Adrenal gland (tissue), 12 donors: ENCODE results near the gene QSOX1. TPM values are rescaled to one million over a fixed set of nuclear protein-coding genes. Genes with fewer than 3 reads are reported as not detected.

ENCODE experiments used
- DNase-seq, 7 donors: peaks; one replicate each; pipeline ENCODE4 v3.0.0-alpha.2; 2019 to 2020
- H3K27ac ChIP-seq, 5 donors: fragments of 200-600 bp; sonication (generic) in 4 of 5; 1 replicate in 3 of 5; 2 replicates in 2 of 5; pipeline versions ENCODE4 v1.5.1 to v1.8.0; 2016 to 2020; ENCODE audit warnings: mild to moderate bottlenecking in 1 of 5
- H3K27me3 ChIP-seq: fragments of 200-600 bp; 2 replicates; pipeline ENCODE4 v1.8.0; 2021
- H3K36me3 ChIP-seq, 2 donors: fragments of 200-600 bp; replicated peaks in 1 of 2; 1 replicate in 1 of 2; 2 replicates in 1 of 2; pipeline versions ENCODE4 v1.5.1 to v1.8.0; 2018 to 2022
- H3K4me1 ChIP-seq, 2 donors: fragments of 200-600 bp; replicated peaks in 1 of 2; 1 replicate in 1 of 2; 2 replicates in 1 of 2; pipeline versions ENCODE4 v1.5.1 to v1.8.0; 2018 to 2021
- H3K4me3 ChIP-seq, 4 donors: fragments of 200-600 bp; sonication (generic) in 3 of 4; one replicate each; pipeline ENCODE4 v1.5.1; 2016 to 2018
- H3K9me3 ChIP-seq, 3 donors: fragments of 200-600 bp; sonication (generic) in 1 of 3; replicated peaks in 1 of 3; 1 replicate in 2 of 3; 2 replicates in 1 of 3; pipeline versions ENCODE4 v1.5.1 to v1.8.0; 2016 to 2021
- CTCF ChIP-seq, 6 experiments: fragments of 450-650 bp in 4 of 6; fragments of 200-600 bp in 2 of 6; sonication (generic) in 1 of 6; IDR thresholded peaks; 1 replicate in 5 of 6; 2 replicates in 1 of 6; pipeline versions ENCODE4 v1.5.1 to v1.8.0; 2016 to 2021; ENCODE audit warnings: antibody characterized with exemption in 6 of 6, mild to moderate bottlenecking in 2 of 6, moderate library complexity in 1 of 6
- POLR2A ChIP-seq, 2 donors: fragments of 450-650 bp; IDR thresholded peaks; one replicate each; pipeline ENCODE4 v1.6.1; 2017; ENCODE audit warnings: antibody characterized with exemption in 2 of 2, mild to moderate bottlenecking in 2 of 2, moderate library complexity in 1 of 2
- WGBS, 4 donors: extraction: QIAGEN DNeasy Blood & Tissue Kit in 2 of 4; methylation state at CpG; one replicate each; pipeline versions ENCODE4 v1.1.5 to v1.1.7; 2013 to 2017; 5-methylcytosine and 5-hydroxymethylcytosine counted together
- intact Hi-C, 2 donors: fragments of 100-400 bp; cut with DNase I; formaldehyde crosslinking; loops; one replicate each; pipeline versions ENCODE4 v1.14.1 to v1.15.0; 2022 to 2023
- polyA plus RNA-seq, 3 donors: library from polyadenylated mRNA; stranded (reverse); fragments of 200-250 nt in 2 of 3; fragments of 350-450 nt in 1 of 3; fragmentation: Illumina TruSeq in 1 of 3; extraction: RNeasy Lipid Tissue Mini Kit (QIAGEN cat#74804) in 1 of 3; gene quantifications; one replicate each; pipeline ENCODE4 v1.2.3, GENCODE V29; 2013 to 2014
- total RNA-seq, 9 donors: library from RNA; depleted of rRNA in 4 of 9; stranded (reverse); fragments of >200 nt in 4 of 9; fragments of 120-200 nt in 1 of 9; fragmentation: NEBNext Ultra II Directional in 1 of 9; extraction: Animal tissue kit (Norgen Biotek cat#: 25700) in 1 of 9; gene quantifications; one replicate each; pipeline versions ENCODE4 v1.1.0 to v1.2.4, GENCODE V29; 2013 to 2023
- donor health status: healthy with polysubstance abuse.
- donor health status: Bipolar disorder and iron deficiency.
- donor health status: DM: yes; HTN: yes; CAD: no.
- donor health status: DM: no; HTN: no; CAD: no.
- donor health status: DM: no; HTN: no; CAD: no.
- donor health status: DM: yes; HTN: yes; CAD: no.

The QSOX1 gene
- total and polyA plus RNA-seq, 12 donors, result 33.7 to 234 (median 129) TPM

- intact Hi-C loops, result no loop called here
- no peaks in the 10 kb centered on the region for H3K9me3 ChIP-seq
- no peak within 1 kb of the TSS for H3K27ac ChIP-seq
- peaks cover 21 to 32% of the 10 kb centered on the region in 2 donors for H3K4me1 ChIP-seq
- 0 to 1% (median 1%) methylated on average over 29 to 102 of the region's 105 CpGs for WGBS, 4 donors
- H3K27me3 ChIP-seq, result peaks cover 90% of the 10 kb centered on the region
- DNase-seq, result peak in 2 of 7 donors; percentile 17 to 35
- H3K36me3 ChIP-seq, result no peaks in the 10 kb centered on the region
- TF ChIP-seq POLR2A (IDR thresholded peaks at IDR 0.05) (no peak), CTCF (IDR thresholded peaks at IDR 0.05) (no peak)
- peak within 1 kb of the TSS in 2 of 4 donors; percentile 57 to 58 for H3K4me3 ChIP-seq
Measured at GRCh38 chr1:180229483-180230415, 75.1 kb downstream of the QSOX1 start, which contains the start of gene LHX4. Gene LHX4 (plus strand): TSS chr1:180230264. CDS start chr1:180230530, 266 bp downstream.

DNA sequence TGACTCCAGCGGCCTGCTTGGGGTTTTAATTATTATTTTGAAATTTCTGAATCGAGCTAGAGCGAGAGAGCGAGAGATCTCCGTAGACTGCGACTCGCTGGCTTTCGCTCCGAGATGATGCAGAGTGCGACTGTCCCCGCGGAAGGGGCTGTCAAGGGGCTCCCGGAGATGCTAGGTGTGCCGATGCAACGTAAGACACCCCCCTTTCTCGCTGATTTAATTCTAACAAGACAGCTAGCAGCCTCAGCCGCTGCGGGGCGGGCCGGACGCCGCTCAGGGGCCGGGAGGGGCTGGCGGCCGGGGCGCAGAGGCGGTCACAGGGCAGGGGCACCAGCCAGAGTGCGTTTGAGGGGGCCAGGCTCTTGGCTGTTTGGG, 75.7 kb downstream of the QSOX1 start:
- no peak overlapping the region for H3K27ac ChIP-seq
- intact Hi-C loops, result no loop called here
- WGBS, 4 donors, result 0 to 1% (median 0%) methylated on average over 2 to 28 of the region's 28 CpGs
- no peaks in the 10 kb centered on the region for H3K9me3 ChIP-seq
- no peaks in the 10 kb centered on the region for H3K36me3 ChIP-seq
- peak overlapping the region in 2 of 4 donors; percentile 57 to 58 for H3K4me3 ChIP-seq
- DNase-seq, result no peak
- H3K27me3 ChIP-seq, result peaks cover 90% of the 10 kb centered on the region
- peaks cover 21 to 38% of the 10 kb centered on the region in 2 donors for H3K4me1 ChIP-seq
- TF ChIP-seq POLR2A (IDR thresholded peaks at IDR 0.05) (no peak), CTCF (IDR thresholded peaks at IDR 0.05) (no peak)

- H3K27ac ChIP-seq, result no peak overlapping the region
- intact Hi-C loops, result no loop called here
- 1 to 3% (median 1%) methylated on average over 41 to 65 of the region's 65 CpGs for WGBS, 4 donors
- DNase-seq, result no peak
- peaks cover 90% of the 10 kb centered on the region for H3K27me3 ChIP-seq
- peaks cover 21 to 43% of the 10 kb centered on the region in 2 donors for H3K4me1 ChIP-seq
- TF ChIP-seq POLR2A (IDR thresholded peaks at IDR 0.05), result no peak
- no peak for TF ChIP-seq CTCF (IDR thresholded peaks at IDR 0.05)
- H3K36me3 ChIP-seq, result no peaks in the 10 kb centered on the region
- peak overlapping the region in 1 of 4 donors; percentile 57 for H3K4me3 ChIP-seq
- no peaks in the 10 kb centered on the region for H3K9me3 ChIP-seq
Measured at GRCh38 chr1:180230791-180231505, 76.3 kb downstream of the QSOX1 start.

GRCh38 chr1:180231506-180231921, 76.8 kb downstream of the QSOX1 start:
- Histone ChIP-seq H3K27ac (no peak overlapping the region), H3K36me3 (no peaks in the 10 kb centered on the region), H3K4me3 (peak overlapping the region in 1 of 4 donors; percentile 57), H3K27me3 (peaks cover 90% of the 10 kb centered on the region), H3K4me1 (peaks cover 21 to 43% of the 10 kb centered on the region in 2 donors), H3K9me3 (no peaks in the 10 kb centered on the region)
- intact Hi-C loops, result no loop called here
- 0 to 3% (median 2%) methylated on average over 9 to 37 of the region's 37 CpGs for WGBS, 4 donors
- no peak for TF ChIP-seq CTCF (IDR thresholded peaks at IDR 0.05)
- TF ChIP-seq POLR2A (IDR thresholded peaks at IDR 0.05), result no peak
- peak in 1 of 7 donors; percentile 13 for DNase-seq
